Measurements from ENCODE around the gene RCBTB2. TPM values are rescaled to one million over a fixed set of nuclear protein-coding genes. Genes with fewer than 3 reads are reported as not detected.

The RCBTB2 gene
- total and polyA plus RNA-seq, 2 donors (not counting 3 experiments of a cell fraction or from before 2014, with no cell fraction given) = 10.7 to 12.6 TPM

GRCh38 chr13:48489666-48490065 is 43.2 kb downstream of the RCBTB2 start:
- no peak for TF ChIP-seq GATA2 (IDR thresholded peaks at IDR 0.05; ENCODE audit: insufficient read depth, insufficient read length, low read depth, low read length)
- TF ChIP-seq FOS (IDR thresholded peaks at IDR 0.05; ENCODE audit: borderline replicate concordance, insufficient read depth, low read length) = no peak
- TF ChIP-seq MAX (IDR thresholded peaks at IDR 0.05; ENCODE audit: insufficient read depth, insufficient read length) = no peak
- no peak for TF ChIP-seq POLR2AphosphoS5 (IDR thresholded peaks at IDR 0.05; ENCODE audit: insufficient read depth, low read depth, low read length)
- no peak for TF ChIP-seq EZH2 (IDR thresholded peaks at IDR 0.05; ENCODE audit: borderline replicate concordance, low read depth, low read length, severe bottlenecking)
- TF ChIP-seq CTCF (IDR thresholded peaks at IDR 0.05; ENCODE audit: extremely low read depth in 1 of 2, insufficient read depth in 1 of 2, low read depth in 1 of 2, low read length in 2 of 2) = no peak
- TF ChIP-seq MYC (IDR thresholded peaks at IDR 0.05; ENCODE audit: low read depth, low read length) = no peak
- no peak for TF ChIP-seq POLR2A (IDR thresholded peaks at IDR 0.05; ENCODE audit: low read depth, low read length)
- no peak for TF ChIP-seq JUN (IDR thresholded peaks at IDR 0.05; ENCODE audit: borderline replicate concordance, insufficient read depth, insufficient read length, low read depth)
- Histone ChIP-seq H3K4me1 (ENCODE audit: control insufficient read depth, extremely low read depth, insufficient read depth, low read length) (peaks cover 34% of the 10 kb centered on the region), H3K4me3 (replicated peaks in 1 of 3; ENCODE audit: insufficient read depth in 1 of 3, low read depth in 1 of 3, low read length in 3 of 3) (no peak overlapping the region), H3K27me3 (ENCODE audit: control insufficient read depth in 2 of 2, insufficient read depth in 2 of 2, low read length in 2 of 2) (no peaks in the 10 kb centered on the region), H3K9ac (replicated peaks; ENCODE audit: extremely low read depth, insufficient read depth, low read length) (no peak overlapping the region), H3K9me1 (replicated peaks; ENCODE audit: control insufficient read depth, extremely low read depth, insufficient read depth, low read length) (no peaks in the 10 kb centered on the region), H3K27ac (ENCODE audit: insufficient read depth, low read depth, low read length) (no peak overlapping the region), H3K9me3 (replicated peaks; ENCODE audit: control insufficient read depth, insufficient read depth, low read length) (no peaks in the 10 kb centered on the region), H2AFZ (ENCODE audit: low read depth, low read length) (no peak overlapping the region), H3K36me3 (ENCODE audit: control insufficient read depth in 2 of 2, extremely low read depth in 1 of 2, insufficient read depth in 2 of 2, low read length in 2 of 2) (no peaks in the 10 kb centered on the region), H3K4me2 (ENCODE audit: insufficient read depth, low read length) (no peak overlapping the region), H4K20me1 (replicated peaks; ENCODE audit: control insufficient read depth, extremely low read depth, insufficient read depth, low read length) (no peaks in the 10 kb centered on the region), H3K79me2 (ENCODE audit: control insufficient read depth, insufficient read depth, low read length) (no peaks in the 10 kb centered on the region)
- dilution Hi-C loops (cut with MboI; ENCODE audit: extremely low pct_ligation_motif_present, low sequenced_read_pairs) = no loop called here
- FAIRE-seq (no peak), DNase-seq (ENCODE audit: low read depth, low spot score) (no peak)
- CTCF ChIA-PET = interaction anchor here (1.0 kb wide), 1 partner anchor 90 kb away, joined by 5 read pairs; no protein-coding TSS in a partner anchor
- BruUV-seq (replicated peaks) = no TSS peak
- intact Hi-C loops (cut with micrococcal nuclease) = no loop called here
- POLR2A ChIA-PET = no interaction called here

Data from endothelial cell of umbilical vein (primary cell).